Fibroblast of lung (primary cell): ENCODE measurements around the gene SPNS3. TPM values are rescaled to one million over a fixed set of nuclear protein-coding genes. Genes with fewer than 3 reads are reported as not detected.

Source experiments
- DNase-seq, 2 donors: peaks; one replicate each; pipeline versions ENCODE4 v3.0.0 to v3.0.0-alpha.2; 2010; ENCODE audit warnings: low read depth in 2 of 2
- H2AFZ ChIP-seq: 2 replicates; pipeline ENCODE4 v1.5.1; 2012; ENCODE audit warnings: low read length, control low read depth, inconsistent platforms
- H3K27ac ChIP-seq: 2 replicates; pipeline ENCODE4 v1.5.1; 2011; ENCODE audit warnings: low read length, control low read depth; ENCODE audit not compliant: insufficient read depth
- H3K27me3 ChIP-seq: 2 replicates; pipeline ENCODE4 v1.5.1; 2011; ENCODE audit warnings: mild to moderate bottlenecking, low read length; ENCODE audit not compliant: control insufficient read depth, insufficient read depth
- H3K36me3 ChIP-seq: 2 replicates; pipeline ENCODE4 v1.5.1; 2011; ENCODE audit warnings: low read length; ENCODE audit not compliant: control insufficient read depth, insufficient read depth
- H3K4me1 ChIP-seq: 2 replicates; pipeline ENCODE4 v1.5.1; 2011; ENCODE audit warnings: low read length; ENCODE audit not compliant: control insufficient read depth, insufficient read depth; ENCODE audit errors: extremely low read depth
- H3K4me2 ChIP-seq: 2 replicates; pipeline ENCODE4 v1.5.1; 2011; ENCODE audit warnings: low read length, control low read depth; ENCODE audit not compliant: insufficient read depth; ENCODE audit errors: extremely low read depth
- H3K4me3 ChIP-seq, 4 experiments: fragments of 200-600 bp in 1 of 4; sonication (generic) in 1 of 4; replicated peaks in 1 of 4; 2 replicates each; pipeline ENCODE4 v1.5.1; 2011 to 2016; ENCODE audit warnings: low read length in 4 of 4, low read depth in 3 of 4, mild to moderate bottlenecking in 3 of 4, control low read depth in 2 of 4, inconsistent platforms in 1 of 4, mixed read lengths in 1 of 4; ENCODE audit not compliant: insufficient read depth in 1 of 4; ENCODE audit errors: control extremely low read depth in 1 of 4
- H3K79me2 ChIP-seq: 2 replicates; pipeline ENCODE4 v1.5.1; 2012; ENCODE audit warnings: mild to moderate bottlenecking, low read length, inconsistent platforms; ENCODE audit not compliant: control insufficient read depth, insufficient read depth
- H3K9ac ChIP-seq: 2 replicates; pipeline ENCODE4 v1.5.1; 2011; ENCODE audit warnings: mild to moderate bottlenecking, low read length, control low read depth; ENCODE audit not compliant: insufficient read depth
- H3K9me3 ChIP-seq: 2 replicates; pipeline ENCODE4 v1.5.1; 2012; ENCODE audit warnings: low read depth, low read length; ENCODE audit not compliant: control insufficient read depth, insufficient read depth
- H4K20me1 ChIP-seq: 2 replicates; pipeline ENCODE4 v1.5.1; 2011; ENCODE audit warnings: low read length; ENCODE audit not compliant: control insufficient read depth, insufficient read depth; ENCODE audit errors: extremely low read depth
- EZH2 ChIP-seq: IDR thresholded peaks from 2 replicates; pipeline ENCODE4 v1.5.1; 2012; ENCODE audit warnings: low read length, control low read depth, mild to moderate bottlenecking; ENCODE audit errors: missing control alignments
- polyA plus RNA-seq, 2 donors: library from polyadenylated mRNA; depleted of rRNA in 1 of 2; stranded (reverse) in 1 of 2; unstranded in 1 of 2; fragments of >200 nt; gene quantifications; 2 replicates each; pipeline ENCODE4 v1.2.1, GENCODE V29; 2011 to 2012; ENCODE audit warnings: missing spikeins in 1 of 2
- total RNA-seq: library from RNA; depleted of rRNA; stranded (reverse); fragments of >200 nt; gene quantifications from 2 replicates; pipeline ENCODE4 v1.2.1, GENCODE V29; 2014
- TF ChIP-seq, protein P1 (sequence below), 2 donors: IDR thresholded peaks in 1 of 2; conservative IDR thresholded peaks in 1 of 2; 1 replicate in 1 of 2; 2 replicates in 1 of 2; pipeline ENCODE4 v1.5.1; 2011 to 2012; ENCODE audit warnings: low read length in 2 of 2, control low read depth in 1 of 2, inconsistent platforms in 1 of 2, low read depth in 1 of 2, mild to moderate bottlenecking in 1 of 2

SPNS3 gene
- total and polyA plus RNA-seq, 2 donors (not counting 1 experiment from before 2014, with no cell fraction given) = not detected

DNA sequence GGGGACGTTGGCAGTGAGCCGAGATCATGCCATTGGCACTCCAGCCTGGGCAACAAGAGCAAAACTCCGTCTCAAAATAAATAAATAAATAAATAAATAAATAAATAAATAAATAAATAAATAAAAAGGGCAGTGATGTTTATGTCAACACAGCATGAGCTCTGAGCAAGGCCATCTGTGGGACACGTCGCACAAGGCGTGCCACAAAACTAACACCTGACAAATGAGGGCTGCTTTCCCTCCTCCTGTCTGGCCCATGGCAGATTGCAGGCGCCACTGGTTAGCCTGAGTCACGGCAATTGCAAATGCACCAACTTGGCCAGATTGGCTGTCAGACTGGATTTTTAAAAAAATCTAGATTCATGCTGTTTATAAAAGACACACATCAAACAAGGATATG is 25.9 kb upstream of the SPNS3 start:
- no peaks in the 10 kb centered on the region for H3K27me3 ChIP-seq
- no peaks in the 10 kb centered on the region for H3K79me2 ChIP-seq
- no peak overlapping the region for H2AFZ ChIP-seq
- no peaks in the 10 kb centered on the region for H3K36me3 ChIP-seq
- TF ChIP-seq, protein P1, sequence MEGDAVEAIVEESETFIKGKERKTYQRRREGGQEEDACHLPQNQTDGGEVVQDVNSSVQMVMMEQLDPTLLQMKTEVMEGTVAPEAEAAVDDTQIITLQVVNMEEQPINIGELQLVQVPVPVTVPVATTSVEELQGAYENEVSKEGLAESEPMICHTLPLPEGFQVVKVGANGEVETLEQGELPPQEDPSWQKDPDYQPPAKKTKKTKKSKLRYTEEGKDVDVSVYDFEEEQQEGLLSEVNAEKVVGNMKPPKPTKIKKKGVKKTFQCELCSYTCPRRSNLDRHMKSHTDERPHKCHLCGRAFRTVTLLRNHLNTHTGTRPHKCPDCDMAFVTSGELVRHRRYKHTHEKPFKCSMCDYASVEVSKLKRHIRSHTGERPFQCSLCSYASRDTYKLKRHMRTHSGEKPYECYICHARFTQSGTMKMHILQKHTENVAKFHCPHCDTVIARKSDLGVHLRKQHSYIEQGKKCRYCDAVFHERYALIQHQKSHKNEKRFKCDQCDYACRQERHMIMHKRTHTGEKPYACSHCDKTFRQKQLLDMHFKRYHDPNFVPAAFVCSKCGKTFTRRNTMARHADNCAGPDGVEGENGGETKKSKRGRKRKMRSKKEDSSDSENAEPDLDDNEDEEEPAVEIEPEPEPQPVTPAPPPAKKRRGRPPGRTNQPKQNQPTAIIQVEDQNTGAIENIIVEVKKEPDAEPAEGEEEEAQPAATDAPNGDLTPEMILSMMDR (conservative IDR thresholded peaks at IDR 0.05 in 1 of 2, IDR thresholded peaks at IDR 0.05 in 1 of 2; ENCODE audit: low read depth in 1 of 2, low read length in 2 of 2) = no peak
- no peak for TF ChIP-seq EZH2
- H3K4me1 ChIP-seq = no peaks in the 10 kb centered on the region
- H3K4me2 ChIP-seq = no peak overlapping the region
- no peaks in the 10 kb centered on the region for H3K9me3 ChIP-seq
- no peak overlapping the region for H3K9ac ChIP-seq
- no peaks in the 10 kb centered on the region for H4K20me1 ChIP-seq
- peak; percentile 10 to 15 for DNase-seq
- H3K4me3 ChIP-seq = no peak overlapping the region
- H3K27ac ChIP-seq = no peak overlapping the region

DNA sequence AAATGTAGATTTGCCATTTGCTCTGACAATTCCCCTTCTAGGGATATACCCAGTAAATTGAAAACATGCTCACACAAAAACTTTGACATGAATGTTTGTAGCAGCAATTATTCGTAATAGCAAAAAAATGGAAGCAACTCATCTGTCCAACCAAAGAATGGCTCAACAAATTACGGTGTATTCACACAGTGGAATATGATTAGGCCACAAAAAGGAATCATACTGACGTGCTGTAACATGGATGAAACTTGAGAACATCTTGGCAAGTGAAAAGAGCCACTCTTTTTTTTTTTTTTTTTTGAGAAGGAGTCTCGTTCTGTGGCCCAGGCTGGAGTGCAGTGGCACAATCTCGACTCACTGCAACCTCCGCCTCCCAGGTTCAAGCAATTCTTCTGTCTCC is 24.1 kb upstream of the SPNS3 start:
- Histone ChIP-seq H3K9ac (no peak overlapping the region), H3K4me3 (no peak overlapping the region), H4K20me1 (no peaks in the 10 kb centered on the region), H3K4me1 (no peaks in the 10 kb centered on the region), H3K4me2 (no peak overlapping the region), H3K79me2 (no peaks in the 10 kb centered on the region), H2AFZ (no peak overlapping the region), H3K36me3 (no peaks in the 10 kb centered on the region), H3K27ac (no peak overlapping the region), H3K27me3 (no peaks in the 10 kb centered on the region), H3K9me3 (no peaks in the 10 kb centered on the region)
- no peak for TF ChIP-seq EZH2
- TF ChIP-seq, protein P1 (conservative IDR thresholded peaks at IDR 0.05 in 1 of 2, IDR thresholded peaks at IDR 0.05 in 1 of 2; ENCODE audit: low read depth in 1 of 2, low read length in 2 of 2) = no peak
- DNase-seq = peak in 1 of 2 donors; percentile 19

DNA sequence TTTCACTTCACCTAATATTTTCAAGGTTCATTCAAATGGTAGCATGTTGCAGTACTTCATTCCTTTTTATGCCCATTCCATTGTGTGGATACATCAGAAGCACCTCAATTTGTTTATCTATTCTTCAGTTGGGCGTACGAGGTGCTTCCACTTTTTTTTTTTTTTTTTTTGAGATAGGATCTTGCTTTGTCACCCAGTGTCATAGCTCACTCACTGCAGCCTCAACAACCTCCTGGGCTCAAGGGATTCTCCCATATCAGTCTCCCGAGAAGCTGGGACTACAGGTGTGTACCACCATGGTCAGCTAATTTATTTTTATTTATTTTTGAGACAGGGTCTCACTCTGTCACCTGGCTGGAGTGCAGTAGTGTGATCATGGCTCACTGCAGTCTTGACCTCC is 22.5 kb upstream of the SPNS3 start:
- TF ChIP-seq EZH2 = no peak
- TF ChIP-seq, protein P1 (conservative IDR thresholded peaks at IDR 0.05 in 1 of 2, IDR thresholded peaks at IDR 0.05 in 1 of 2; ENCODE audit: low read depth in 1 of 2, low read length in 2 of 2) = no peak
- Histone ChIP-seq H2AFZ (no peak overlapping the region), H3K4me2 (no peak overlapping the region), H3K79me2 (no peaks in the 10 kb centered on the region), H3K4me1 (no peaks in the 10 kb centered on the region), H3K9me3 (no peaks in the 10 kb centered on the region), H3K9ac (no peak overlapping the region), H3K4me3 (no peak overlapping the region), H4K20me1 (no peaks in the 10 kb centered on the region), H3K36me3 (no peaks in the 10 kb centered on the region), H3K27ac (no peak overlapping the region), H3K27me3 (no peaks in the 10 kb centered on the region)
- DNase-seq = no peak
